Cardiac fibroblast (primary cell): Measurements from ENCODE around the gene DCD.

ENCODE experiments used
- DNase-seq, 2 donors: peaks; one replicate each; pipeline versions ENCODE4 v3.0.0 to v3.0.0-alpha.2; 2010; ENCODE audit warnings: low read depth in 2 of 2
- H3K4me3 ChIP-seq, 2 donors: replicated peaks in 1 of 2; 1 replicate in 1 of 2; 2 replicates in 1 of 2; pipeline ENCODE4 v1.5.1; 2011; ENCODE audit warnings: low read depth in 2 of 2, low read length in 2 of 2, mild to moderate bottlenecking in 2 of 2, moderate library complexity in 1 of 2
- TF ChIP-seq, protein P1 (sequence below): IDR thresholded peaks from one replicate; pipeline ENCODE4 v1.5.1; 2011; ENCODE audit warnings: low read depth, mild to moderate bottlenecking, low read length, inconsistent platforms

DCD gene

DNA sequence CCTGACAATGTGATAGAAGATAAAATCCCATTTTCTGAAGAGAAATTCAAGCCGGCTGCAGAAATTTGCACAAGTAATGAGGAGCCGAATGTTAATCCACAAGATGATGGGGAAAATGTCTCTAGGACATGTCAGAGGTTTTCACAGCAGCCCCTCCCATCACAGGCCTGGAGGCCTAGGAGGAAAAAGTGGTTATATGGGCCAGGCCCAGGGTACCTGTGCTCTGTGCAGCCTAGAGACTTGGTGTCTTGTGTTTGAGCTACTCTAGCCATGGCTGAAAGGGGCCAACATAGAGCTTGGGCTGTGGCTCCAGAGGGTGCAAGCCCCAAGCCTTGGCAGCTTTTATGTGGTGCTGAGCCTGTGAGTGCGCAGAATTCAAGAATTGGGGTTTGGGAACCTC, 20.9 kb downstream of the DCD start:
- TF ChIP-seq, protein P1, sequence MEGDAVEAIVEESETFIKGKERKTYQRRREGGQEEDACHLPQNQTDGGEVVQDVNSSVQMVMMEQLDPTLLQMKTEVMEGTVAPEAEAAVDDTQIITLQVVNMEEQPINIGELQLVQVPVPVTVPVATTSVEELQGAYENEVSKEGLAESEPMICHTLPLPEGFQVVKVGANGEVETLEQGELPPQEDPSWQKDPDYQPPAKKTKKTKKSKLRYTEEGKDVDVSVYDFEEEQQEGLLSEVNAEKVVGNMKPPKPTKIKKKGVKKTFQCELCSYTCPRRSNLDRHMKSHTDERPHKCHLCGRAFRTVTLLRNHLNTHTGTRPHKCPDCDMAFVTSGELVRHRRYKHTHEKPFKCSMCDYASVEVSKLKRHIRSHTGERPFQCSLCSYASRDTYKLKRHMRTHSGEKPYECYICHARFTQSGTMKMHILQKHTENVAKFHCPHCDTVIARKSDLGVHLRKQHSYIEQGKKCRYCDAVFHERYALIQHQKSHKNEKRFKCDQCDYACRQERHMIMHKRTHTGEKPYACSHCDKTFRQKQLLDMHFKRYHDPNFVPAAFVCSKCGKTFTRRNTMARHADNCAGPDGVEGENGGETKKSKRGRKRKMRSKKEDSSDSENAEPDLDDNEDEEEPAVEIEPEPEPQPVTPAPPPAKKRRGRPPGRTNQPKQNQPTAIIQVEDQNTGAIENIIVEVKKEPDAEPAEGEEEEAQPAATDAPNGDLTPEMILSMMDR, result no peak
- no peak for DNase-seq
- no peak overlapping the region for H3K4me3 ChIP-seq

DNA sequence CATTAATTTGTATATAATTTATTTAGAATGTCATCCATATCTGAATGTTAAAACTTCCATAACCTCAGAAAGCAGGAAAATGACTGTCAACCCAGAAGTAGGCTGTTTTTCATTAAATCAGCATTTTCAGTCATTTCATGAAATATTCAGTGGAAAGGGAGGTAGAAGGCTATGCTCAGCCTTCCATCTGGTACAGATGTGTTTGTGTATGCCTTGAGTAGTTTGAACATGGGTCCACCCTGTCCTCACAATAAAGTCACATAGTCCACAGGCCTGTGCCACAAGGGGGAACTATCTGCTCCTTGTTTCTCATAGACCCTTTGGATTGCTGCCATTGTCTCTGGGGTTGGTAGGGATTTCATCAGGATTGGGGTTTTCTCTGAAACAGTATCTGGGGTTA, 22.6 kb downstream of the DCD start:
- TF ChIP-seq, protein P1, result no peak

DNA sequence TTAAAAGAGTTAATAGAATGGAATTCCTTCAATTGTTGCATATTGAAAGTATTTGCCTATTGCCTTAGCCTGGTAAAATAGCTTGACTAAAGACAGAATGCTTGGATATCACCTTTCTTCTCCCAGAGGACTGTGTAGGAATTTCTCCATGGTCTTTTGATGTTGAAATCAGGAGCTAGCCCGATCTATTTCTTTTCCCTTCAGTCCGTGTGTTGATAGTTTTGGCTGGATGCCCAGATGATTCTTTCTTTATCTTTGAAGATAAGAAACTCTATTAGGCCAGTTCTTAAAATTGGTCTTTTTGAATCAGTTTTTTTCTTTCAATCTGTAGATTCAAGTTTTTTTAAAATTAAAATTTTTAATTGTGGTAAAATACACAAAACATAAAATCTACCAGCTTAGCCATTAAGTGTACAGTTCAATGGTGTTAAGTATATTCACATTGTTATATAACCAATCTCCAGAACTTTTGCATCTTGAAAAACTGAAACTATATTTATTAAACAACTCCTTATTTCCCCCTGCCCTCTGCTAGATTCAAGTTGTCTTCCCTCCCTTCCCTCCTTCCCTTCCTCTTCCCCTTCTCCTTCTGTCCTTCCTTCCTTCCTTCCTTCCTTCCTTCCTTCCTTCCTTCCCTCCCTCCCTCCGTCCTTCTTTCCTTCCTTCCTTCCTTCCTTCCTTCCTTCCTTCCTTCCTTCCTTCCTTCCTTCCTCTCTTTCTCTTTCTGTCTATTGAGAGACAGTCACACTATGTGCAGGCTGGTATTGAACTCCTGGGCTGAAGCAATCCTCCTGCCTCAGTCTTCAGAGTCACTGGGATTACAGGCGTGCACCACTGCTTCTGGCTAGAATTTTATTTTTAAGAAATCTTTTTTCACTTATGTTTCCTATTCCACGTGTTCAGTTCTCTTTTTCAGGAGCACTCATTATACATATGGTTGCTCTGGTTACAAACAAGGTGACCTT, 23.6 kb downstream of the DCD start:
- peak; percentile 6 to 13 for DNase-seq
- TF ChIP-seq, protein P1, result no peak
- H3K4me3 ChIP-seq, result no peak overlapping the region

More for the DNA sequence above, 22.6 kb downstream of the DCD start:
- H3K4me3 ChIP-seq, result no peak overlapping the region
- no peak for DNase-seq

DNA sequence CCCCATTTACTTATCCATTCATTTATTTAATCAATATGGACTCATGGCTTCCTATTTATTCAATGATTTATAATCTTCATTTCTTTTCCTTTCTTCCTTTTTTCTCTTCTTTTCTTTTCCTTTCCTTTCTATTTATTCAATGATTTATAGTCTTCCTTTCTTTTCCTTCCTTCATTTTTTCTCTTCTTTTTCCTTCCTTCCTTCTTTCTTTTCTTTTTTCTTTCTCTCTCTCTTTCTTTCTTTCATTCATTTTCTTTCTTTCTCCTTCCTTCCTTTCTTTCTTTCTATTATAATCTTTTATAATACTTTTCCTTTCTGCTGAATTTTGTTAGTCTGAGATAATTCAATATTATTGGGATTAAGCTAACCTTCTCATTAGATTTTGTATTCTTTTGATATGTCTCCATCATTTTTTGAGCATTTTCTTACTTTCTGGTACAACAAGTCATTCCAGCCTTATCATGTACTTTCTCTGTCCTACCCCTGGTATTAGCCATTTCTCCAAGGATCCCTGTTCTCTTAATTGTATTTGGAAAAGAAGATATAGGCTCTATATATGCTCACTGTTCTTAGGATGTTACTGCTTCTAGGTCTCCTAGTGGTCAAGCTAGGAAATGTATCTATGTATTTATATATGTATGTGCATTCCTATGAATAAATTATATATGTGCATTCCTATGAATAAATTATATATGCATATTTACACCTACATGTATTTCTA, 25.5 kb downstream of the DCD start:
- peak; percentile 4 to 21 for DNase-seq
- TF ChIP-seq, protein P1, result peak; percentile 39
- H3K4me3 ChIP-seq, result no peak overlapping the region

DNA sequence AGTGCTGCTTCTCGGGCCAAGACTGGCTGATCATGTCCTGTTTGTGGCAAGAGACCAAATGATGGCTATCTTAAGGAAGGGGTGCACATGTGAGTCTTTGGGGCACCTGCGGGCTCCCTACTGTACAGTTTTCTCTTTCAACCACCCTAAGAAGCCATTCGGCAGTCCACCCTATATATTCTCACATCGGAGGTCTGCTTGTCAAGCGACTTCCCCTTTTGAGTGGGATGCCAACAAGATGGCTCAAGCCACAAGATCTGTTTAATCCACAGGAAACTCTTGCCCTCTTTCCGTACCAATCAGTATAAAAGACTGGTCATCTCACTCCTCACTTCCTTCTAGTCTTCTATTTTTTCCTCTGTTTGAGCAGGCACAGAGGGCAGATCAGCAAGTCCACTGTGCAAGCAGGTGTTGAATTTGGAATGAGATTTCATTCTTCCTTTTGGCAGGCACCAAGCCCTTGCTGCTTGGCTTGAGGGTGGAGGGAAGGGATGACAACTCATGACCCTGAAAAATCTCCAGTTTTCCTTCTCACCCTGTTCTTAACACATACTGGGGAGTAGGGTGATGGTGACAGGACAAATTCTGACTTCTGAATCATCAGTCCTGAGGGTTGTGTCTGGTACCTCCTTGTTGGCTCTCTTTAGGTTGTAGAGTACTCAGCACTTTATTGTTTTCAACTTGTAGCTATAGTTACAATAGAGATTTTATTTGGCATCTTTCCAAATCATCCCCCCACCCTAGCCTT, 31.1 kb downstream of the DCD start:
- TF ChIP-seq, protein P1, result no peak
- no peak overlapping the region for H3K4me3 ChIP-seq

DNA sequence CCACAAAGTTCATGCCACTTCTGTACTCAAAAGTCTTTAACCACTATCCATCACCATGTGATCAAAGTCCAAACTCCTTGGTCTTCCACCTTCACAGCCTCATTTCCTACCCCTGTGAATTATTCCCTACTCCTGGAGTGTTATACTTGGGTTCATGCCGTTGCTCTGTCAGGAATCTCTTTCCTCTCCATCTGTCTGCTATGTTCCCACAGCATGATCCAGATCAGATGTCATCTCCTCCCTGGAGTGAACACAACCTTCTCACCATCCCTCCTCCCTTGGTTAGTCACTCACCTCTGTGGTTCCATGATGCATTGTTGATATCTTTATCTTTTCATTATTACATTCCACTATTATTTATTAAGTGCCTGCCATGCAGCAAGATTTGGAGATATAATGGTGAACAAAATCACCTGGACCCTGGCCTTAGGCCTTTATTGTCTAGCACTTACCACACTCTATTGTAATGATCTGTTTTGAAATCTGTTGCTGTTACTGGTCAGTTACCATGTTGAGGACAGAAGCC, 35.9 kb downstream of the DCD start:
- TF ChIP-seq, protein P1, result no peak
- H3K4me3 ChIP-seq, result no peak overlapping the region
- no peak for DNase-seq

More for the DNA sequence above, 31.1 kb downstream of the DCD start:
- DNase-seq, result no peak
